Measurements from ENCODE around the gene FBXW8.

Gene FBXW8

GRCh38 chr12:116926283-116927243 is 15.8 kb downstream of the FBXW8 start:
- DNase-seq: no peak

- no peak for DNase-seq
These were observed 16.6 kb downstream of the FBXW8 start for GRCh38 chr12:116927244-116927940.

DNA sequence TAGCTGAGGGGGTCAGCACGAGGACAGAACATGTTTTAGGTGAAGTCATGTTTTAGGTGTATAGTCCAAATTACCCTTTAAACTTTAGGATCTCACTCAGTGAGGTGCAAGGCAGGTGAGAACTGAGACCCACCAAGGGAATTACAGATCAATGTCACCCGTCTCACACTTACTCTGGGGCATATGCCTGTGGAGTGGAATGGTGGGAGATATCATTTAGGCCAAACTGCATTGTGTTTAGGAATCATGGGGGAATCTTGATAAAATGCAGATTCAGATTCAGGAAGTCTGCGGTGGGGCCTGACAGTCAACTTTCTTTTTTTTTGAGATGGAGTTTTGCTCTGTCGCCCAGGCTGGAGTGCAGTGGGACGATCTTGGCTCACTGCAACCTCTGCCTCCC is 17.8 kb downstream of the FBXW8 start:
- no peak for DNase-seq

- DNase-seq: no peak
These were observed 19.1 kb downstream of the FBXW8 start for GRCh38 chr12:116929885-116930284.

DNA sequence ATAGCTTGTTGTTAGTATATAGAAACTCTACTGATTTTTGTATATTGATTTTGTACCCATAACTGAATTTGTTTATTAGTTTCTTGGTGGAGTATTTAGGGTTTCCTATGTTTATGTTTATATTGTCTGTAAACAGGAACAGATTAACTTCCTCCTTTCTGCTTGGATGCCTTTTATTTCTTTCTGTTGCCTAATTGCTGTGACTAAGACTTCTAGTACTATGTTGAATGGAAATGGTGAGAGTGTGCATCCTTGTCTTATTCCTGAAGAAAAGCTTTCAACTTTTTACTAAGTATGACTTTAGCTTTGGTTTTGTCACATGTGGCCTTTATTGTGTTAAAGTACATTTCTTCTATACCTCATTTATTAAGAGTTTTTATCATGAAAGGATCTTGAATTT is 20.9 kb downstream of the FBXW8 start:
- no peak for DNase-seq

GRCh38 chr12:116933091-116933490 is 22.3 kb downstream of the FBXW8 start:
- DNase-seq: no peak

- DNase-seq: no peak
These were observed 22.9 kb downstream of the FBXW8 start for GRCh38 chr12:116933512-116934246.

GRCh38 chr12:116934908-116935705 is 24.4 kb downstream of the FBXW8 start:
- DNase-seq: no peak

DNA sequence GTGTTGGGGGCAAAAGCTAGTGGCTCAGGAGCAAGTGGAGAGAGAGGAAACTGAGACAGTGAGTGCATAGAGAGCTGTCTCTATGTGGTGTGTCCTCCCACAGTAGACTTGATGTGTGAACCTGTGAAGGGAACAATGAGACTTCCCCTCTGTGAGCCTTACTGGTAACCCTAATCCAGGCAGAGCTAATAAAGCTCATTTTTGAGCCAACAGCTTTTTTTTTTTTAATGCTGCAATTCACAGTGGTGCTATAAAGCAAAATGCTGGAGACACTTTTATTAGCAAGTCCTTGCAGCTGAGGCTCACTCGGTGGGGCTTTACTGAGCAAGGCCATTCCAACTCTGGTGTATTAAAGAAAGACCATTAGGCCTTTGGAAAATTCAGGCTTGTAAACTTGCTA is 26.9 kb downstream of the FBXW8 start:
- no peak for DNase-seq

DNA sequence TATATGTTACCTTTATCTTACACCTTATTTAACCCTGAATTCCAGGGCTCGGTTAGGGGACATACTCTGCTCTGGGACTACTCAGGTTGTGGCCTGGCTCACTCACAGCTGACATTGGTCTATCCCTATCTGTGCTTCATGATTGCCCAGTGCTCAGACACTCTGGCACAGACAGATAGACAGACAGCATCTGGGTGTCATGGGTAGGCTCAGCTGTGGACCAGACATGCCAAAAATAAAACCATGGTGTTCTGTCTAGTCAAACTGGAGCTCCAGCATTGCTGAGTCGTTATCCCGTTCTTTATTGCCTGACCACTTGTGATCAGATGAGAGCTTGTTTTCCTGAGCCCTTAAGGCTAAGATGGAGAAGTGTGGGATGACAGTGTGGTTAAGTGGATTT is 29.0 kb downstream of the FBXW8 start:
- no peak for DNase-seq

DNA sequence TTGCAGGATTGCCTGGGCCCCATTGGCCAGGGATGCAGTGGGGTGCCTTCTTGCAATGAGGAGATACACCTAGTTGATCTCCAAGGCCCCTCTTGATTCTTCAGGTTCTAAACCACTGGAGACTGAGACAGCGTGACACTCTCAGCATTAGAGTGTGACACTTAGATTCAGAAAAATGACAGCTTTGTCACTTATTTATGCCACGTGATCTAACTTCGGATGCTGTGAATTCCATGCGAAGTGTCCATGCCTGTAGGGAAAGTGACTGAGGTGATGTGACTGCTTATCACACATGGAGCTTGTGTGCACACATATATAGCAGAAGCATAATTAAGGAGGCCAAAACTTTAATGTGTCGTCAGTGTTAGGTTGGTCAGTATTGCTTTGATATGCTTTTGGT is 30.4 kb downstream of the FBXW8 start:
- no peak for DNase-seq

GRCh38 chr12:116943419-116944372 is 32.9 kb downstream of the FBXW8 start:
- DNase-seq: no peak

DNA sequence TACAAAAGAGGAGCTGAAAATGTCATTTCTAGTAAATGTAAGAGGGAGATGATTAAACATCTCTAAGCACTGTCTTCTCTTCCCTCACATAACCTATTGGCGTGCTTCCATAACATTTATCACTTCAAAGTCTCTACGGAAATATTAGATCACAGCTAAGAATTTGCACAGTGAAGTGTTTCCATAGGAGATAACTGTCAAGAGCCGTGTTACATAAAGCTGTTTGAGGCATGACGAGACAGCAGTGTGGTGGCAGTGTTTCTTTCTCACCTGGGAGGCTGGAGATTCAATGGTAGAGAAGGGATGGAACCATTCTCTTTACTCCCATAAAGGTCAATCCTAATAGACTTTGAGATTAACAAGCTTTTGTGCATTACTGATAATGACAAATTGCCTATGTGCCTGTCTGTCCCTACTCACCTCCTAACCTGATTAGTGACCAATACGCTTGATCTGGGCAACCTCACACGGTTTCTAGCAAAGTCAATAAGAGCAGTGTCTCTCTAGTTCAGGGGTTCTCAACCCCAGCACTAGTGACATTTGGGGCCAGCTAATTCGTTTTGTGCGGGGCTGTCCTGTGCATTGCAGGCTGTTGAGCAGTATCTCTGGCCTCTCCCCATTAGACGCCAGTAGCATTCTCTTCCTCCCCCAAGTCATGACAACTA is 35.3 kb downstream of the FBXW8 start:
- DNase-seq: no peak

DNA sequence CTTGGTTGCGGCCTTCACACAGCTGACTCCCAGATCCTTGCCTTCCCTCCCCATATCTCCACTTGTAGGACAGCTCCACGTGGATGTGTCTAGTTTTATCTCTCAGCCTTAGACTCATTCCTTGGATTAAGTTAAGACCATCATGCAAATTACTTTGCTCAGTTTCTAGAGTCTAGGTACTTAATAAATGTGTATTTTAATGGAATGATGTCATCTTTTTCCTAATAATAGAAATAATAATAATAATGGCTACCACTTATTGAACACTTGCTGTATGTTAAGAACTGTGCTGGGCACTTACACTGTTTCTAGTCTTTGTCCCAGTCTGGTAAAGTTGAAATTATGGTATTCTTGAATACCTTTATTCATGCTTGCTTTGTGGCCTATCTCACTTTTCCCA is 37.5 kb downstream of the FBXW8 start:
- no peak for DNase-seq

DNA sequence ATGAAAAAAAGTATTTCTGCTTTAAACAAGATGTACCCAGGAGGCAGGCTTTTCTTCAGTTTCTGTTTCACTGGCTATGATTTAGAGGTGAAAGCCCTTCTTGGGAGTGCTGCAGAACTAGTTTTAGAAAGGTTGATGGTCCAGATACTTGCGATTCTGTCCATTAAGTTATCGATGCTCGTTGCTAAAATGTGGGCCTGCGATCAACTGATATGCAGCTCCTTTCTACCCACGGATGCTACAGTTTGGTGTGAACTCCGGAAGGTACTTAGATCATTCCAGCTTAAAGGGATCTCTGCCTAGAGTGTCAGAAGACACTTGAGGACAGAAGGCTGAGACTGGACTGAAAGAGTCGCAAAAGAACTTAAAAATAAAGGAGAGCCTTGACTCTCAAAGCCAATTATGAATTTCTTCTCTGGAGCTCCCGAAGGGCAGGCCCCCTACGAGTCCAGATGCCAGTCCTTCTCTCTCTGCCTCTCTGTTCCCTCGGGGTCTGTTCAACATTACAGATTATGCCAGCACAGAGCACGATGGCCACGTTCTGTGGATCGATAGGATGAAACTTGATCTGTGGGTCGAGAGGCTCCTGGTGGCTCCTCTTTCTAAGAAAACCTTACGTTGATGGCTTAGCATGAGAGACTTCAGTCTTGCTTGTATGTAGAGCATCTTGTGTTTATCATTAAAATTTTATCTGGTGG is 40.0 kb downstream of the FBXW8 start:
- no peak for DNase-seq

- no peak for DNase-seq
These were observed 44.1 kb downstream of the FBXW8 start for GRCh38 chr12:116954710-116955381.

- no peak for DNase-seq
These were observed 44.8 kb downstream of the FBXW8 start for GRCh38 chr12:116955382-116956021.

GRCh38 chr12:116958402-116959197 is 47.9 kb downstream of the FBXW8 start:
- DNase-seq: no peak

DNA sequence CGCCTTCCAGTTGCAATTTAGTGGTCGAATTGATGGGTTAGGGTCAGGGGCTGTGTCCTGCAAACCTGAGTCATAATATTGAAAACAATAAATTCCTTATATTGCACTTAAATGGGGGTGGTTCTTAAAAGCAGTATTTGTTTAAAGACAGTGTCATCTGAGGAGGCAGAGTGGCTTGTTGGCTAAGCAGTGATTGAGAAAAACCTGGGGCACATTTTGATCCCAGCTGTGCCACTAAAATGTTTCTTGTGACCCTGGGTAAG is 48.4 kb downstream of the FBXW8 start:
- no peak for DNase-seq

Measured in stimulated activated CD4-positive, alpha-beta T cell treated with anti-CD3 and anti-CD28 coated beads, Interleukin-12 subunit alpha, Interleukin-12 subunit beta, amount 100 ng/mL, for 4 hours (primary cell).